ENCODE data around the gene IPO4.

- TF ChIP-seq CTCF (IDR thresholded peaks at IDR 0.05) = no peak
- TF ChIP-seq POLR2A (IDR thresholded peaks at IDR 0.05) = no peak
- TF ChIP-seq POLR2AphosphoS5 (IDR thresholded peaks at IDR 0.05) = no peak
These were observed 25.4 kb upstream of the IPO4 start for GRCh38 chr14:24213866-24214662.
